ENCODE results near the gene SMPX. TPM values are rescaled to one million over a fixed set of nuclear protein-coding genes. Genes with fewer than 3 reads are reported as not detected.

Gene SMPX
- total RNA-seq, 1 donor from 2014 or later = not detected

DNA sequence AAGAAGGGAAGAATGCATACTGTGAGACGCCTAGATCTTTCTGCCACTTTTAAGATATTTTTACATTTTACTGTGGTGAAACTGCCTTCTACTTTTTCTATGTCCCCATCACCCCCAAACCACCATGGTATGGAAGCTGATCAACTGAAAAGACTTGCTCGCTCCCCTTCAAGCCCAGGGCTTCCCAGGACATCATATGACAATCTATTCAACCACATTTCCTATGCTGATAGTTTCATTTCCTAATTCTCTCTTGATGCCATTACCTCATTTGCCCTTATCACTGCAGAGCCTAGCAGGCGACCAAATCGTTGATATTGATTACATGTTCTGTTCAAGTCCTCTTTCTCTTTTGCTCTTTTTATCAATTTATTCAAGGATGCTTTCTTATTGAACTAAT is 59.6 kb downstream of the SMPX start:
- H3K36me3 ChIP-seq (ENCODE audit: control insufficient read depth, insufficient read depth, low read length) = no peaks in the 10 kb centered on the region
- FAIRE-seq = no peak
- no peak for DNase-seq (ENCODE audit: low read depth)
- no peak for TF ChIP-seq CTCF (IDR thresholded peaks at IDR 0.05; ENCODE audit: insufficient read depth, low read length, severe bottlenecking)
- no peaks in the 10 kb centered on the region for H3K27me3 ChIP-seq (ENCODE audit: control insufficient read depth, insufficient read depth, low read length)
- no peak overlapping the region for H3K4me3 ChIP-seq (ENCODE audit: low read depth, low read length)

DNA sequence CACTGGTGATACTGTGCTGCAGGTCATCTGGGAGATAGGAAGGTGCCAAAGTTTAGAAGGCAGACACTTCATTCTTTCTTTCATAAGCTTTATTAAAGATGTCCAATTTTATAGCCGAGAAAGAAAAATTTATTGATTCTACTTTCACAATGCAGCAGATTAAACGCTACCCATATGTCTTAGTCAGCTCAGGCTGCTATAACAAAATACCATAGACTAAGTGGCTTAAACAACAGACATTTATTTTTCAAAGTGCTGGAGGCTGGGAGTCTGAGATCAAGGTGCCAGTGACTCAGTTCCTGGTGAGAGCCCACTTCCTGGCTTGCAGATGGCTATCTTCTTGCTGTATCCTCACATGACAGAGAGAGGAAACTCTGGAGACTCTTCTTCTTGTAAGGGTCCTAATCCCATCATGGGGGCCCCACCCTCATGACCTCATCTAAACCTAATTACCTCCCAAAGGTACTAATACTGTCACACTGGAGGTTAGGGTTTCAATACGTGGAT is 66.4 kb downstream of the SMPX start:
- FAIRE-seq (no peak), DNase-seq (ENCODE audit: low read depth) (no peak)
- H3K4me3 ChIP-seq (ENCODE audit: low read depth, low read length) = no peak overlapping the region

DNA sequence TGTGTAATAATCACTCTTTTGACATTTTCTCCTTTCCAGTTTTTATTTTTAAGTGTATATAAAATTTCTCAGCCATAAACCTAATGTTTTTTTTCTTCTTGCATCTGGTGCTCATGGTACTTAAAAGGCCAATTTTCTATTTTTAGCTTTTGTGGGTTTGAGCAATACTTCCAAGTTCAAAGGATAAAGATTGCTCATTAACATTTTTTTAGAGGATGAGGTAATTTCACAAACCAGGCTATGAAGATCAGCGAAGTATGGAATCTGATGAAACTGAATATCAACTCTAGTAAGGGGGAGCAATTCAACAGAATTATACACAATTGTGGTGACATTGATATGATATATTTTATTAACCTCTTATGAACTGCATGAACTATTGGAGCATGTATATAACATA is 74.0 kb downstream of the SMPX start:
- Histone ChIP-seq H3K27me3 (ENCODE audit: control insufficient read depth, insufficient read depth, low read length) (no peaks in the 10 kb centered on the region), H3K4me3 (ENCODE audit: low read depth, low read length) (no peak overlapping the region), H3K36me3 (ENCODE audit: control insufficient read depth, insufficient read depth, low read length) (no peaks in the 10 kb centered on the region)
- DNase-seq (ENCODE audit: low read depth) (no peak), FAIRE-seq (no peak)
- TF ChIP-seq CTCF (IDR thresholded peaks at IDR 0.05; ENCODE audit: insufficient read depth, low read length, severe bottlenecking) = no peak

More for the DNA sequence above, 66.4 kb downstream of the SMPX start:
- H3K36me3 ChIP-seq (ENCODE audit: control insufficient read depth, insufficient read depth, low read length) = no peaks in the 10 kb centered on the region
- no peak for TF ChIP-seq CTCF (IDR thresholded peaks at IDR 0.05; ENCODE audit: insufficient read depth, low read length, severe bottlenecking)
- no peaks in the 10 kb centered on the region for H3K27me3 ChIP-seq (ENCODE audit: control insufficient read depth, insufficient read depth, low read length)

DNA sequence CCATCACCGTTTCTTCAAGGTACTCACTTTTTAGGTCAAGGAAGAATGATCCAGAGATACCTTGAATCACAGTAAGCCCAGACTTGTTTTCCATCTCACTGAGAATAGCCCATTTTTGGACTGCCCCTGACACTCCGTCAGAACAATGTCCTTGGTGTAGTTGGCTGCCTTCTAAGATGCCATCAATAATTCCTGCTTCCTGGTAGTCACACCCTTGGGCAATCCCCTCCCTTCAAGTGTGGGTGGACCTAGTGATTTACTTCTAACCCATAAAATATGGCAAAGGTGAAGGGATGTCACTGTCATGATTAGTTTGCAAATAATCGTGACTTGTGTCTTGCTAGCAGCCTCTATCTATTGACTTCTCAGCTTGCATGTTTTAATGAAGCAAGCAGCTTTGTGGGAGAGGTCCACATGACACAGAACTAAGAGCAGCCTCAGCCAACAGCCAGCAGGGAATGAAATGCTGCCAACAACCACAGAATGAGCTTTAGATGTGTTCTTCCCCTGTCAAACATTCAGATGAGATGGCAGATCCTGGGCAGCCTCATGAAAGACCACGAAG is 79.8 kb downstream of the SMPX start:
- no peaks in the 10 kb centered on the region for H3K27me3 ChIP-seq (ENCODE audit: control insufficient read depth, insufficient read depth, low read length)
- no peak for DNase-seq (ENCODE audit: low read depth)
- FAIRE-seq = no peak
- no peaks in the 10 kb centered on the region for H3K36me3 ChIP-seq (ENCODE audit: control insufficient read depth, insufficient read depth, low read length)
- no peak overlapping the region for H3K4me3 ChIP-seq (ENCODE audit: low read depth, low read length)
- no peak for TF ChIP-seq CTCF (IDR thresholded peaks at IDR 0.05; ENCODE audit: insufficient read depth, low read length, severe bottlenecking)

- FAIRE-seq (no peak), DNase-seq (ENCODE audit: low read depth) (no peak)
- no peak for TF ChIP-seq CTCF (IDR thresholded peaks at IDR 0.05; ENCODE audit: insufficient read depth, low read length, severe bottlenecking)
- H3K36me3 ChIP-seq (ENCODE audit: control insufficient read depth, insufficient read depth, low read length) = no peaks in the 10 kb centered on the region
- H3K27me3 ChIP-seq (ENCODE audit: control insufficient read depth, insufficient read depth, low read length) = no peaks in the 10 kb centered on the region
- H3K4me3 ChIP-seq (ENCODE audit: low read depth, low read length) = no peak overlapping the region
These were observed 82.0 kb downstream of the SMPX start for GRCh38 chrX:21675931-21676330.

Measured in bronchial epithelial cell (primary cell).